Measurements from ENCODE around the gene NPHS1.

GRCh38 chr19:35812220-35813042 lies 39.9 kb downstream of the NPHS1 start, which contains the start of gene PRODH2:
- TF ChIP-seq CTCF (IDR thresholded peaks at IDR 0.05) = no peak
- TF ChIP-seq POLR2AphosphoS5 (IDR thresholded peaks at IDR 0.05) = no peak
